Right lobe of liver (tissue), 4 donors: Measurements from ENCODE around the gene MAL.

ENCODE experiments used
- CTCF ChIP-seq, 4 donors: fragments of 200-600 bp in 3 of 4; fragments of 450-650 bp in 1 of 4; IDR thresholded peaks; one replicate each; pipeline versions ENCODE4 v1.5.1 to v1.8.0; 2016 to 2022; ENCODE audit warnings: antibody characterized with exemption in 4 of 4, mild to moderate bottlenecking in 2 of 4
- POLR2A ChIP-seq: fragments of 450-650 bp; IDR thresholded peaks from one replicate; pipeline ENCODE4 v1.6.1; 2017; ENCODE audit warnings: antibody characterized with exemption, mild to moderate bottlenecking
- donor health status: DM: no; HTN: no; CAD: no.
- donor health status: DM: no; HTN: no; CAD: no.
- donor health status: DM: no; HTN: yes; CAD: no.

- TF ChIP-seq CTCF (IDR thresholded peaks at IDR 0.05) = no peak
- TF ChIP-seq POLR2A = no peak
Measured at GRCh38 chr2:95005726-95006125, 19.8 kb upstream of the MAL start.
